Measurements from ENCODE around the gene EIF2AK3. TPM values are rescaled to one million over a fixed set of nuclear protein-coding genes. Genes with fewer than 3 reads are reported as not detected.

The EIF2AK3 gene
- total and polyA plus RNA-seq, 2 of the 8 experiments (the other 6 are each of a cell fraction or from before 2014, with no cell fraction given) = 5.8 to 22.8 TPM

DNA sequence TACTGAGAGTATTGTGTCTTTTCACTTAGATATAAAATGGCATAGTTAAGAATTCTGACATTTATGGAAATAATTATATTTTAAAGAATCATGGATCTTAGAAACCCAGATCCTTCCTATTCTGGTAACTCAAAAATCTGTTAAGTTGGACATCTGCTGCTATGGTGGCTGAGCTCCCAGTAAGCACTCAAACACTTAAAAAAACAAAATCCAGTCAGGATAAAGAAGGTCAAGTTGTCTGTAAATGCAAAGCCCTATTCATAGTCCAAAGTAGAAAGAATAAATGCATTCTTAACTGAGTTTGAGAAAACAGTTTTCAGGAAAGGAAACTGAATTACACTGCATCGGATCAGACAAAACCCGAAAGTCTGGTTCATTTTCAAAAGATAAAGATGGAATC lies 35.6 kb downstream of the EIF2AK3 start:
- no peaks in the 10 kb centered on the region for H3K9me3 ChIP-seq (ENCODE audit: insufficient read depth in 2 of 2, low read depth in 1 of 2, low read length in 1 of 2)
- no peak overlapping the region for H4K5ac ChIP-seq (ENCODE audit: insufficient read length, low read depth, low read length)
- WGBS, 2 experiments (ENCODE audit: extremely low coverage in 1 of 2, insufficient coverage in 1 of 2, insufficient read length in 1 of 2, insufficient replicate concordance in 2 of 2, low coverage in 1 of 2, low lambda C conversion rate in 2 of 2, missing lambda C conversion rate in 1 of 2) = 94% methylated on average over 2 of the region's 2 CpGs; no CpG with 5 or more reads in 1 of the 2 experiments
- no peak overlapping the region for H3K4me2 ChIP-seq (ENCODE audit: insufficient read depth in 1 of 2, low read depth in 2 of 2, low read length in 2 of 2)
- H2BK15ac ChIP-seq (ENCODE audit: low read length) = no peak overlapping the region
- H2BK120ac ChIP-seq (replicated peaks; ENCODE audit: low read depth, low read length) = no peak overlapping the region
- no peaks in the 10 kb centered on the region for H3K4me1 ChIP-seq (replicated peaks in 1 of 4; ENCODE audit: control insufficient read depth in 3 of 4, insufficient read depth in 4 of 4, low read length in 3 of 4)
- H3K79me1 ChIP-seq (ENCODE audit: low read depth, low read length) = no peaks in the 10 kb centered on the region; the same call in 1 of the 2 replicates
- no peaks in the 10 kb centered on the region for H4K20me1 ChIP-seq (replicated peaks in 1 of 2; ENCODE audit: control insufficient read depth in 1 of 2, insufficient read depth in 2 of 2, low read length in 2 of 2)
- H4K91ac ChIP-seq (replicated peaks; ENCODE audit: insufficient read length, low read length) = no peak overlapping the region
- H3K36me3 ChIP-seq (ENCODE audit: control insufficient read depth in 2 of 4, insufficient read depth in 4 of 4, low read length in 3 of 4) = peaks cover 0 to 32% (median 15%) of the 10 kb centered on the region in 4 experiments; a peak in 5 of 8 replicates
- H3K23ac ChIP-seq (ENCODE audit: insufficient read length) = no peak overlapping the region
- ChIA-PET CTCF (ENCODE audit: partially characterized antibody) (interaction anchor here (0.7 to 17.3 kb wide), 10 partner anchors 31 to 401 kb away, joined by 3 to 306 read pairs (median 6); partner anchors contain the start of gene EIF2AK3), POLR2A (ENCODE audit: partially characterized antibody) (no interaction called here)
- no peak for TF ChIP-seq ZNF274 (IDR thresholded peaks at IDR 0.05; ENCODE audit: borderline replicate concordance, extremely low read depth, low read length)
- TF ChIP-seq KDM4A (IDR thresholded peaks at IDR 0.05; ENCODE audit: low read depth, low read length, severe bottlenecking) = no peak
- no peak for TF ChIP-seq KDM5A (IDR thresholded peaks at IDR 0.05; ENCODE audit: low read length)
- TF ChIP-seq EZH2 (IDR thresholded peaks at IDR 0.05; ENCODE audit: low read depth, low read length, severe bottlenecking) = no peak
- no peak for TF ChIP-seq CREB1 (IDR thresholded peaks at IDR 0.05)
- TF ChIP-seq BACH1 (IDR thresholded peaks at IDR 0.05; ENCODE audit: low read length) = no peak
- TF ChIP-seq RAD21 (IDR thresholded peaks at IDR 0.05 in 1 of 2, conservative IDR thresholded peaks at IDR 0.05 in 1 of 2; ENCODE audit: low read depth in 2 of 2, low read length in 2 of 2) = no peak
- no peak for TF ChIP-seq TCF12 (IDR thresholded peaks at IDR 0.05; ENCODE audit: low read depth, low read length)
- H3K4ac ChIP-seq (replicated peaks; ENCODE audit: insufficient read length, low read depth, low read length) = no peak overlapping the region
- H3K23me2 ChIP-seq (ENCODE audit: low read depth, low read length) = no peaks in the 10 kb centered on the region
- no peak overlapping the region for H3K4me3 ChIP-seq (ENCODE audit: extremely low read depth in 1 of 4, insufficient read depth in 2 of 4, low read depth in 3 of 4, low read length in 4 of 4)
- no peak overlapping the region for H2AFZ ChIP-seq (ENCODE audit: low read length)
- no peak overlapping the region for H3K14ac ChIP-seq (ENCODE audit: insufficient read length)
- DNase-seq (ENCODE audit: low read depth in 1 of 2, low spot score in 2 of 2) (no peak), FAIRE-seq (no peak)
- no peaks in the 10 kb centered on the region for H3K27me3 ChIP-seq (replicated peaks in 1 of 4; ENCODE audit: control insufficient read depth in 3 of 4, extremely low read depth in 1 of 4, insufficient read depth in 3 of 4, low read length in 3 of 4)
- no peak overlapping the region for H3K56ac ChIP-seq (replicated peaks; ENCODE audit: insufficient read length, low read depth, low read length)
- no peak overlapping the region for H2BK20ac ChIP-seq (ENCODE audit: low read length)
- H2AK5ac ChIP-seq (ENCODE audit: low read depth, low read length) = no peak overlapping the region
- H3K18ac ChIP-seq (ENCODE audit: extremely low read depth, low read length) = no peak overlapping the region
- no peaks in the 10 kb centered on the region for H3K79me2 ChIP-seq (ENCODE audit: control insufficient read depth in 1 of 2, insufficient read depth in 2 of 2, low read length in 2 of 2)
- H2BK12ac ChIP-seq (ENCODE audit: low read depth, low read length) = no peak overlapping the region
- no peak overlapping the region for H3K9ac ChIP-seq (replicated peaks in 1 of 4; ENCODE audit: extremely low read depth in 1 of 4, low read depth in 3 of 4, low read length in 3 of 4)
- H4K8ac ChIP-seq (ENCODE audit: extremely low read depth, insufficient read depth, low read length) = no peak overlapping the region
- H2BK5ac ChIP-seq (ENCODE audit: low read depth, low read length) = no peak overlapping the region
- no peak overlapping the region for H3K27ac ChIP-seq (ENCODE audit: low read depth, low read length)

Measured in H1 (cell line).